ENCODE results near the gene DIP2C.
"Not testable (repeated sequence)": the region's sequence is repeated elsewhere in the genome, so short reads cannot be mapped to it uniquely, and the experiment has no call there.

DIP2C gene

DNA sequence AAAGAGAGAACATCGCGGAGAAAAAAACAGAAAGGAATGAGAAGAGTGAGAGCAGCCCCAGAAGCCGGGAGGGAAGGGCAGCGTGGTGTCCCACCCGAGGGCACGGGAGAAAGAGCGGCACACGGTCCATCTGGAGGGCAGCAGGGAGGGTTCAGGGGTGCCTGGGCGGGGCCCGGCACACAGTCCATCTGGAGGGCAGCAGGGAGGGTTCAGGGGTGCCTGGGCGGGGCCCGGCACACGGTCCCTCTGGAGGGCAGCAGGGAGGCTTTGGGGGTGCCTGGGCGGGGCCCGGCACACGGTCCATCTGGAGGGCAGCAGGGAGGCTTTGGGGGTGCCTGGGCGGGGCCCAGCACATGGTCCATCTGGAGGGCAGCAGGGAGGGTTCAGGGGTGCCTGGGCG lies 381.8 kb downstream of the DIP2C start:
- no peak for DNase-seq

DNA sequence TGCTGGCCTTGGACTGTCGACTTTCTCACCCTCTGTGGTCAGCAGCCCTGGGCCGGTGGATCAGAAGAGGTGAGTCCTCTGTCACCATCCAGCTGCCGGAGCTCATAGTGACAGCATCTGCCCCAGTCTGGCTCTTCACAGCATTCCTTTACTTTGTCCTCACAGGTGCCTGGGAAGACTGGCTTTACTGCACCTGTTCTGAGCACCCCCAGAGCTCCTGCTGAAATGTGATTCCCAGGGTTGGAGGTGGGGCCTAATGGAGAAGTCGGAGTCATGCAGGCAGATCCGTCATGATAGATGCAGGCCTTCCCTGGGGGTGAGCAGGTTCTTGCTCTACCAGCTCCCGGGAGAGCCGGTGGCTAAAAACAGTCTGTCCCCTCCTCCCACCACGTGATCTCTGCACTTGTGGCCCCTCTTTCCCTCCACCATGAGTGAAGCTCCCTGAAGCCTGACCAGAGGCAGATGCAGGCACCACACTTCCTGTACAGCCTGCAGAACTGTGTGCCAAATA lies 382.7 kb downstream of the DIP2C start:
- DNase-seq, result no peak

DNA sequence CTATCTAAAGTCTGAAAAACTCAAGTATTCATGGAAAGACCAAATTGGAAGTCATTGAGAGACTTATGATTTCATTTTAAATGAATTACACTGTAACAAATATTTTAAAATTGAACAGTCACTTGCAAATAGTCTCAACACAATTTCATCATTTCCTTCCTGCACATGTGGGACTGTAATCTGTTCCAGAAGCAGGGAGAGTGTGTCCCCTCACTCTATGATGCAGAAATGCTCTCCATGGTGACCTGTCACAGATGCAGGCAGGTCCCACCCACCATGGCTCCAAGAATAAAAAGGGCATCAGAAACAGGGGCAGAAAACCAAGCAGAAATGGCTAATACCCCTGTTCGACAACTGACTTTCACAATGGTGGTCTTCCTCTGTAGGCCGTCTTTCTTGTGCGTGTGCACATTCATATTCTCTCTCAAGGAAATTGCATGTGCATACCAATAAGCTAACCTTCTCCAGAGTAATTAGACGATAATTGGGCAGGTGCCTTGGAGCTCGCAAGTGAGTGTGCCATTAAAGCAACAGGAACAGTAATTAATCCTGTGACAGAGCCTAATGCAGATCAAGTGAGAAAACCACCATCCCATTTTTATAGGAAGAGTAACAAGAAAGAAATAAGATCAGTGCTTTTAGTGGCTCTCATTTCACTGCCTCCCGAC lies 383.3 kb downstream of the DIP2C start:
- DNase-seq, result no peak

DNA sequence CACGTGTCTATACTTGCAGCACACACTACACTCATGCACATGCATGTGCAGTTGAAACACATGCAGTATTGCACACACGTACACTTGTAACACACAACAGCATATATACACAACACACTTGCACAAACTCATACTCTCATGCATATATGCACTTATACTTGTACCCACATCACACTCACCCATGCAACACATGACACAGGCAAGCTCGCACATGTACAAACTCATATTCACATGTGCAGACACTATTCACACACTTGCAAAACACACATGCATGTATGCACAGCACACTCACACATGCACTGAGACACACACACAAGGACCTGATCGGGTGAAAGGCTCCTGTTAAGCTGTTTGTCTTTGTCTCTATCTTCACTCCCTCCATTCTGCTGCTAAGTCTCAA lies 384.4 kb downstream of the DIP2C start:
- DNase-seq, result no peak

DNA sequence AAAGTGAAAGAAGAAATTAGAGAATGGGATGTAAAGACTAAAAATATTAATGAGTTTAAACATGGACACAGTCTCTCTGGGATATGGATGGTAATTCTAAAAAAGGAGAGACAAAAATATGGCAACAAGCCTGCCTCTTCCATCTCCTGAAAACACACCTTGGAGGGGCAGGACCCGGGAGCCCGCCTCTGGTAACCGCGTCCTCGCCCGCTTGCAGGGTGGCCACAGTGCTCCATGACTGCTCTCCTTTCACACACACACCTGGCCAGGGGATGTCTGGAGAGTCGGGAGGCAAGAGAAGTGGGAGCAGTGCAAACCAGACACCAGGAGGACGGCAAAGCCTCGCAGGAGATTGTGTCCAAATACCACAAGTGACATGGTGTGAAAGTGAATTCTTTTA lies 387.9 kb downstream of the DIP2C start:
- no peak for DNase-seq

DNA sequence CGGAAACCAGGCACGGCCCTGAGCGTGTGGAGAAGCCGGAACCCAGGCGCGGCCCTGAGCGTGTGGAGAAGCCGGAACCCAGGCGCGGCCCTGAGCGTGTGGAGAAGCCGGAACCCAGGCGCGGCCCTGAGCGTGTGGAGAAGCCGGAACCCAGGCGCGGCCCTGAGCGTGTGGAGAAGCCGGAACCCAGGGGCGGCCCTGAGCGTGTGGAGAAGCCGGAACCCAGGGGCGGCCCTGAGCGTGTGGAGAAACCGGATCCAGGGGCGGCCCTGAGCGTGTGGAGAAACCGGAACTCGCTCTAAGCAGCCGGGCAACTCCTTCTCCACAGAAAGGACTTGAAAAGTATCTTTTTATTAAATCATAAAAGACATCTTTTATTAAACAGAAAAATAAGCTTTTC lies 388.9 kb downstream of the DIP2C start:
- DNase-seq, result not testable (repeated sequence)

DNA sequence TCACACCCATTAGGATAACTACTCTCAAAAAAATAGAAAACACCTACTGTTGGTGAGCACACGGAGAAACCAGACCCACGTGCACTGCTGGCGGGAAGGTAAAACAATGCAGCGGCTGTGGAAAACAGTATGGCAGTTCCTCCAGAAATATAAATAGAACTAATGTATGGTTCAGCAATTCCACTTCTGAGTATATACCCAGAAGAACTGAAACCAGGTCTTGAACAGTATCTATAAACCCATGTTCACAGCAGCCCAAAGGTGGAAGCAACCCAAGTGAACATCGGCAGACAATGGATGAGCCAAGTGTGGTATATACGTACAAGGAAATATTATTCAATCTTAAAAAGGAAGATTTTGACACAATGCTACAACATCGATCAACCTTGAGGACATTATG lies 389.5 kb downstream of the DIP2C start:
- no peak for DNase-seq

DNA sequence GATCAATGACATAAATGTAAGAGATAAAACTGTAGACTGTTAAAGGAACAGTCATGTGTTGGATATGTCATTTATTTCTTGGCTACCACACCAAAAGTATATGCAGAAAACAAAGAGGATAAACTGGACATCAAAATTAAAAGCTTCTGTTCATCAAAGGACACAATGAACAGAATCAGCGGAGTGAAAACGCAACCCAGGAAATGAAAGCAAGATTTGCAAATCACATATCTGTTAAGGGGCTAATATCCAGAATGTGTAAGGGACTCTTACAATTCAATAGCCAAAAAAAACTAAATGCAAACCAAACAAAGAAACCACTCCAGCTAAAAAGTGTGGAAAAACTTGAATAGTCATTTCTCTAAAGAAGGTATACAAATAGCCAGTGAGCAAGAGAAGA lies 390.0 kb downstream of the DIP2C start:
- no peak for DNase-seq

DNA sequence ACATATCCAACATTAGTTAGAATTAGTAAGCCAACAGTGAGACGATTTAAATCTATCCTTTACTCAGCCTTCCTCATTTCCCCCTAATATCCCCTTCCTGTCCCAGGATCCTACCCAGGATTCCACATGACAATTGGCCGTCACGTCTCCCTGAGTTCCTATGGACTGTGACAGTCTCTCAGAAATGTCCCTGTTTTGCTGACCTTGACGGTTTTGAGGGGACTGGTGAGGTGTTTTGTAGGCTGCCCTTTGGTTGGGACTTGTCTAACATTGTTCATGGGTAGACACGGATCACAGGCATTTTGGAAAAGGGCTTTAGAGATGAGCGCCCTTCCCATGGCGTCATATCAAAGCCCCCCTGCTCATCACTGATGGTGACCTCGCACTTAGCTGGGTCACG lies 391.4 kb downstream of the DIP2C start:
- DNase-seq, result no peak

DNA sequence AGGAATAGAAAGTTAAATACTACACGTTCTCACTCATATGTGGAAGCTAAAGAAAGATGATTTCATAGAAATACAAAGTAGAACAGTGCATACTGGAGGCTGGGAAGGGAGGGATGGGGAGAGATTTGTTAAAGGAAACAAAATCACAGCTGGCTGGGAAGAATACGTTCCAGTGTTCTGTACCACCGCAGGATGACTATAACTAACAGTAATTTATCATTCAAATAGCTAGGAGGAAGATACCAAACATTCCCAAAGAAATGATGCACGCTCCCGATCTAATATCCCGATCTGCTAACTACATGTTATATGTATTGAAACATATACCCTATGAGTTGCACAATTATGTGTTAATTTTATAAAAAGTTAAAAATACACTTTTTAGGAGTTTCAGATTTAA lies 391.9 kb downstream of the DIP2C start:
- no peak for DNase-seq

DNA sequence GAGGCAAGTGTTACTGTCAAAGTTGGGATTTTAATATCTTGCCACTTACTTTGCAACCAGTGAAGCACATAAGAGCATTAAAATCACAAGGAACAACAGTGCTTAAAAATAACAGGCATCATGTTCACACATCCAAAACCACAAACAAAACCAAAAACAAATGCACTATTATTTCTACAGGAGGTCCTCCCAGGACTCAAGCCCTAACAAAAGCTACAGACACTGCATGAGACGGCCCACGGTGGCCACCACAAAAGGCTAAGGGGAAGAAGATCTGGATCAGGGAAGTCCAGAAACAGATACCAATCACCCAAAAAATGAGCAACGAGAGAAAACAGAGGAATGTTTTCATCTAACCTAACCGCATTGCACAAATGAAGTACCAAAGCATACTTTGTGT lies 395.8 kb downstream of the DIP2C start:
- no peak for DNase-seq

DNA sequence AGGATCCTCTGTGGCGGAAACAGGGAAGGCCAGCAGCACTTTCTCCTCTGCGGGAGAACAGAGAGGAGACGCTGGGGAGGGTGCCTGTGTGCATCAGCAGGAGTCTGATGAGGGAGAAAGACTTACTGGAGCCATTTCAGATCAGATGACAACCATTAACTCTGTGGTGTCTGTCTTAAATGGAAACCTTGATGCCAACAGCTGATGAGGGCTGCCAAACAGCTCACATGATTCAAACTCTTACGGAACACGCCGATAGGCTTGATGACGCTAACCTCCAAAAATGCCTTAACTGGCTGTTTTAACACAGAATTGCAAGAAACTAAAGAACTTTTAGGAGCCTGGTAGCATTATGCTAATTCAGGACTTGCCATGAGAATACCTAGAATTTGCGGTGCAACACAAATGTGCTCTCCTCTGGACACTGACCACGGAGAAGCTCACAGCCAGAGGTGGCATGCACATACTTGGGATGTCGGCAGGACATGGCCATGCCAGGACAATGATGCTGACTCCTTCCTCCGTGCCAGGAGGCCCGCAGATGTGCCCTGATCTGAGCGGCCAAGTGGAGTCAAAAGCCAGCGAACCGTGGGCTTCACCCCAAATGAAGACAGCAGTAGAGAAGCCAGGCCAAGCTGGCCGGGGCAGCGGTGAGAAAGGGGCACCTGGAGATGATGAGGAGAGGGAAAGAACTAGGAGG lies 399.3 kb downstream of the DIP2C start:
- no peak for DNase-seq

DNA sequence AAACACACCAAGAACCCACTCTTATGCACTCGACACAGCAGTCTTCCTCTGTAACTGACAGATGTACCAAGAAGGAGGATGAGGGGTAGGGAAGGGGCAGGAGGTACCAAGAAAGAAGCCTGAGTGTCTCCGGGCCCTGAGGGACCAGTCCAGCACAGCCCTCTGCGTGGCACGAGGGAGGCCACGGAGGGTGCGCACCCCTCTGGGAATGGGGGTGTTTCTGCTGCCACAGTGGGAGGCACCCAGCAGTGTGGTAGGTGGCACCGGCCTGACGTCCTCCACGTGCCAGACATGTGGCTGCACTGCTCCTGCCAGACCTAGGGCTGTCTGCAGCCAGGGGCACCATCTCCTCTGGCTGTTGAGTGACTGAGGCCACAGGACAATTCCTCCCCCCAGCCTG lies 399.9 kb downstream of the DIP2C start:
- no peak for DNase-seq

DNA sequence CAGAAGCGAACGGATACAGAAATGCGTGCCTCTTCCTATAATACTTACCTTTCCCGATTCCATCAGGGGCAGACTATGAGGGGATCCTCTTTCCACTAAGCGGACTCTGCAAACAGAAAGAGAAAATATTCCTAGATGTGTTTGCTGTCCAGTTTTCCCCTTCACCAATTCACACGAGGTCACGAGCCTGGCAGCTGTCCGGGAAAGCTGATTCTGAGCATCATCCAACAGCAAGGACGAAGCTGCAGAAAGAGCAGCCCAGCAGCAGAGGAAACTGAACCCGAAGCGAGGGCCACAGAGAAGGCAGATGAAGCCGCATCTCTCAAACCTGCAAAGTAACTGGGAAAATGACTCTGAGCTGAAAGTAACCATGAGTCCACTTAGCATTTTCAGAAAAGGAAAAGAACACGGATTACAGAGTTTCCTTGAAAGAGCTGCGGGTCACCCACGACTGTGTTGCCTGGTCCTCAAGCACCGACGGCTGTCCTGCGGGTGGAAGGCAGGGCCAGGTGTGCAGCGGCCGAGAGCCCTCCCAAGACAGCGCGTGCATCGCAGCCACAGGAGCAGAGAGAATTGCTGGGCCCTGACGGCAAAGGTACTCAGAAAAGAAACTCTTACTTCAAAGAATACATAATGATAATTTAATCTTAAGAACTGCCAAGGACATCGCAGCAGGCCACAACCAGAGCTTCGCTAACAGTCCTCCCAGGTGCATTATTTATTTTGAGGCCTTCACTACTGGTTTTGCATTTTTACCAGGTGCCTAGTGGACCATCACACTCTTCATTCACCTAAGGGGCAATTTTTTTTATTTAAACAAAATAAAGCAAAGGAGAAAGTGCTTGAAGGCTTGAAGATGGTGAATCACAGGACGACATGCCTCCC lies 400.9 kb downstream of the DIP2C start:
- no peak for DNase-seq

DNA sequence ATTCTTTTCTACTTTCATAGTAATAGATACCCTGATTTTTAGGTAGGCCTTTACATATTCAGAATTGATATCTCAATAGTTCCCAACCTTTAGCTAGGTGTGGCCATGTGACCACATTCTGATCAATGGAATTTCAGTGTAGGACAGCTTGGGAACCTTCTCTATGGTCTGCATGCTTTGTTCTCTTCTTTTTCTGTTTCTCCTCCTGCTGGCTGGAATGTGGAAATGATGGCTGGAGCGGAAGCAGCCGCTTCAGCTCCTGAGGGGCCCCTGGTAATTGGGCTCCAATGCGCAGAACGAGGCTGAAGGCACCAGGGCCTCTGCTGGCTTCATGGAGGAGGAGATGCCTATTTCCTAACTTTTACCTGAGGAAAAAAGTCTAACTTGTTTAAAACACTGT lies 401.7 kb downstream of the DIP2C start:
- no peak for DNase-seq

DNA sequence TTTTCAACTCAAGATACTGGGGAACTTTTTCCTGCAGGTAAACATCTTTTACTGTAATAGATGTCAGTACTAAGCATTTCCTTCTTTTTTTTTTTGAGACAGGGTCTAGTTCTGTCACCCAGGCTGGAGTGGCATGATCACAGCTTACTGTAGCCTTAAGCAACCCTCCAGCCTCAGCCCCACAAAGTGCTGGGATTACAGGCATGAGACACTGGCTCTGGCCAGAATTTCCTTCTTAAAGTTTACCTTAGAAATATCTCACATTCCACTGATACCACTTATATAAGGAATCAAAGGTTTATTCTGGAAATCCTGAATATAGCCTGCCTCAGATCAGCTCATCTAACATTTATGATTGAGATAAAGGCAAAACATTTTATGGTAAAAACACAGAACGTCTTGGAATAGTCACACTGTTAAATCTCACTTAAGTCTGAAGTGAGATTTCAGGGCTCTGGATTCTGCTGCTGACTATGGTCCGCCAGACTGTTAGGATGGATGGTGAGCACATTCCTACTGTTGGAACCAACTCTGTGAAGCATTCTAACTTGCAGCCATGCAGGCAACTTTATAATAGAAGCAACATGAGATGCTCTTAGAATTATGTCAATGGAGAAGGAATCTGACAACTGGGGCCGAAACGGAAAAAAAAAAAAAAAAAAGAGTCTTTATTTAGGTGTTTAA lies 402.3 kb downstream of the DIP2C start:
- DNase-seq, result no peak

DNA sequence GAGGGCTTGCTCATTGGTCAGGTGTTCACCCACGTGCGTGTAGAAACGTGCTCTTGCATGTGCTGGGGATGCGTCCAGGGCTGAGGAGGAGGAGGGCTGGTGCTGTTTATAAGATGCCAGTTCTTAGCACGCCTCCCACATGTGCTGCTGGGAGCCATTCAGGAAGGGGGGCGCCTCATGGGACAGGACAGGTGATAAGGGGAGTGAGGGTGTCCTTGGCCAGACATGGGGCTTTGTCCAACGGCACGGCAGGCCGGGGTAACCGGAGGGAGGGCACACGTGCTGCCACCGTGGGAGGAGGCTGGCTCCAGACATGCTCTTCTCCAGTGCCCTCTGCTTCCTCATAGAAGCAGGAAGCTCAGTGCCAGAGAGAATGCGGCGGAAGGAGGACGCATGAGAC lies 404.3 kb downstream of the DIP2C start:
- DNase-seq, result no peak

DNA sequence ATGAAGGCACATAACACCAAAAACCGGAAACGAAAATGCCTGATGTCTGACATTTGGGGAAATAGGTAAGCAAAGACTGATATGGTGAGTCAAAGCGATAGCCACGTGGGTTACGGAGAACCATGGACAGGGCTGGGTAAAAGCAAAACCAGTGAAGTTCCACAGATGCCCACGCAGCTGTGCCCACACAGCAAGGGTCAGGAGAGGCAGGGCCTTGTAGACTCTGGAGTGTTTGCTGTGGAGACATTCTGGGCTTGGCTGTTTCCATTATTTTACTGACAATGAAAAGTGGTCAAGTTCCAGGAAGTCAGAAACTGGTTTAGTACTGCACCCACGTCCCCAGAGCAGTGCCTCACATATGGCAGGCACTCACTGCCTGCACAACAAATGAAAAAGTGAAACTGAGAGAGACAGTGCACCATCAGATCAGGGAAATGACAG lies 405.5 kb downstream of the DIP2C start:
- no peak for DNase-seq

DNA sequence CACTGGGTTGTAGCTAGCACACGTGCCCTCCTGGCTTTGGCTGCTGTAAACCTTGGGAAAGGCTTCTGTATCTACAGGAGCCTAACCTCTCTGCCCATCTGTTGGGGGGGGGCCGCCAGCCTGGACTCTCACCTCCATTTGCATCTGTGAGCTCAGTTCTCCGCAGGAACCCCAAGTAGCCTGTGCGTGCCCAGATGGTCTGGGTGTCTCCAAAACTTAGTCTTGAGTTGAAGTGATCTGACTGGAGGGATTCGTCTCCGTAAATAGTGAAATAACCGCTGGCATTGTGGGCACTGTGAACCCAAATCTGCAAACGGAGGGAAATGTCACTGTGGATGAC lies 406.4 kb downstream of the DIP2C start:
- DNase-seq, result no peak

DNA sequence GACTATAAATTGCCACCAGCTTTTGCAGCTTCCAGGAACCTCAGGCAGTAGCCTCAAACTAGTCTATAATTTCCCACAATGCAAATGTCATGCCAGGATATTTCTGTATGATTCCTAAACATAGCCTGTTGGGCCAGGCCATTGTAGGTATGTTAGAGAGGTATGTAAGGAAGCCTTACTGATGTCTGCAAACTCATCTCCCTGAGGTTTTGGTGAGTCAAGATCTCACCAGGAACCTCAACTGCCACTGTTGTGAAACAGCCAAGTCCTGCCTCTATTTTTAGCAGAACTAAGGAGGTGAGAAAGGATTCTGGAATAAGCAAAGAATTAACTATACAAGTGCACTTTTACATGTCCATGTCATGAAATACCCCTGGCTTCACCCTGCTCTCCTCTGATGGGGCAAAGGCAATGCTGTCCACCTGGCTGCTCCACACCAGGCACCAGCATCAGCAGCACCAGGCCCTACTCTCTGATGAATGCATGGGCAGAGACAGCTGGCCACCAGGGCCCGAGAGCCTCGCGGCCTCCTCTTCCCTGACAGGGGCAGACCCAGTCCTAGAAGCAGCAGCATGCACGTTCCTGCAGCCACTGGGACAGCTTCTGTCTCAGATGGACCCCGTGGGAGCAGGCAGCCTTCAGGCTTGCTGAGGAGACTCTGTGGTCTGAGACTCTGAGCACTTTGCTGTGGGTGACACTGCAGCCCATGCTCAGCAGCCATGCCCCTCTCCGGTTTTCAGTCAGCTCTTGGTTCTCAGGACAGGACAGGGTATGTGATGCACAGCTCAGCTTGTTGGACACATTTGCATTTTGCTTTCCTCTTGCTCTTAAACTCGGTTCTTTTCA lies 407.0 kb downstream of the DIP2C start:
- no peak for DNase-seq

DNA sequence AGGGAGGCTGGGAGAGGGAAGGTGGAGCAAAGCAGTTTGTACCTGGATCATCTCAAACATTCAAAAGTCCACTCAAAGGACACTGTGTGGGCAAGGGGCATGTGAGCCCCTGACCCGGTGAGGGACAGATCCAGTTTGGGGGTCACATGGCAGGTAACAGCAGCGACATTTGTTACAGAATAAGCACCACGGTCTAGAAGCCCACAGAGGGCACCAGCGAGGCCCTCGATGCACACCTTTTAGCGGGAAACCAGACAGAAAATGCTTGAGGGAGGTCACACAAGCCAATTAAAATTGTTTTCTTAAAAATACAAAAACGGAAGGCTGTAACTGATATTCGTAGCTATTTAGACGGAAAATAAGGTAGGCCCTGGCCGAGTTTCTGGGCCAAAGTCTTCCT lies 409.8 kb downstream of the DIP2C start:
- DNase-seq, result no peak

DNA sequence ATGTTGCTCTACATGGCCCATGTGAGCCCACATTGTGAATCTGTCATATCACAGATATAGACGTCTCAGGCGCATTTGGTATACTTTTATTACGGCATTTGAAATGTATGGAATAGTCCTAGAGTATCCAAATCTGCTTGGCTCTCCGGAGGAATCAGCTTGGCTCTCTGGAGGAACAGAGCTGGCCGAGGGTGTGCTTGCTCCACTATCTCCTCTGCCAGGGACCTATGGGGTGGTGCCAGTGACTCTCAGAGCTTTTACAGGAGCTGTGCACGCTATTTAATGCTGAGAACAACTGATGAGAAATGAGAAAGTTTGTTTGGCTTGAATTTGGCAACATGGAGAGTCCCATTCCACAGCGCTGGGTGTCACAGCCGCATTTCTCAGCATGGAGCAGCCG lies 410.2 kb downstream of the DIP2C start:
- DNase-seq, result no peak
